Upper lobe of left lung (tissue), 6 donors: ENCODE measurements around the gene ARID1B. TPM values are rescaled to one million over a fixed set of nuclear protein-coding genes. Genes with fewer than 3 reads are reported as not detected.
A peak's percentile ranks its signal among the peaks of the same experiment; 100 is the strongest.

Source experiments
- ATAC-seq, 2 donors: fragments of 200-7000 bp; cut with Tn5 transposase; one replicate each; pipeline ENCODE4 v1.9.1; 2022; ENCODE audit warnings: mild to moderate bottlenecking in 2 of 2, moderate library complexity in 2 of 2; ENCODE audit not compliant: low FRiP score in 2 of 2
- DNase-seq, 2 donors: peaks; one replicate each; pipeline ENCODE4 v3.0.0-alpha.2; 2019 to 2020
- H3K27ac ChIP-seq, 4 donors: fragments of 200-600 bp; sonication (generic); one replicate each; pipeline ENCODE4 v1.5.1; 2016 to 2019
- H3K27me3 ChIP-seq, 4 donors: fragments of 200-600 bp; sonication (generic); one replicate each; pipeline ENCODE4 v1.5.1; 2017 to 2019
- H3K36me3 ChIP-seq, 4 donors: fragments of 200-600 bp; sonication (generic); one replicate each; pipeline ENCODE4 v1.5.1; 2016 to 2019
- H3K4me1 ChIP-seq, 4 donors: fragments of 200-600 bp; sonication (generic); one replicate each; pipeline ENCODE4 v1.5.1; 2018 to 2019
- H3K4me3 ChIP-seq, 4 donors: fragments of 200-600 bp; sonication (generic); one replicate each; pipeline ENCODE4 v1.5.1; 2017 to 2019; ENCODE audit warnings: mild to moderate bottlenecking in 2 of 4, moderate library complexity in 1 of 4
- H3K9me3 ChIP-seq, 4 donors: fragments of 200-600 bp; sonication (generic); one replicate each; pipeline ENCODE4 v1.5.1; 2018 to 2019
- CTCF ChIP-seq, 6 experiments: fragments of 450-650 bp in 4 of 6; fragments of 200-600 bp in 2 of 6; sonication (generic) in 2 of 6; IDR thresholded peaks; one replicate each; pipeline ENCODE4 v1.5.1; 2016 to 2019; ENCODE audit warnings: antibody characterized with exemption in 6 of 6
- EP300 ChIP-seq, 4 donors: sonication (generic); formaldehyde crosslinking; IDR thresholded peaks; one replicate each; pipeline ENCODE4 v1.5.1; 2017; ENCODE audit warnings: antibody characterized with exemption in 4 of 4, control low read depth in 2 of 4
- POLR2A ChIP-seq, 4 donors: fragments of 450-650 bp; IDR thresholded peaks; one replicate each; pipeline ENCODE4 v1.5.1; 2016 to 2017; ENCODE audit warnings: antibody characterized with exemption in 4 of 4, mild to moderate bottlenecking in 2 of 4
- POLR2AphosphoS5 ChIP-seq, 2 donors: sonication (generic); formaldehyde crosslinking; IDR thresholded peaks; one replicate each; pipeline ENCODE4 v1.5.1; 2017; ENCODE audit warnings: antibody characterized with exemption in 2 of 2
- WGBS, 2 donors: methylation state at CpG; one replicate each; pipeline ENCODE4 v1.1.5; 2017 to 2018; 5-methylcytosine and 5-hydroxymethylcytosine counted together
- total RNA-seq, 6 donors: library from RNA; depleted of rRNA in 4 of 6; stranded (reverse); fragments of >200 nt in 4 of 6; gene quantifications; one replicate each; pipeline versions ENCODE4 v1.1.0 to v1.2.1, GENCODE V29; 2016 to 2021
- donor health status: DM: no; HTN: no; CAD: no; lungs with moderate emphysema.
- donor health status: DM: no; HTN: yes; CAD: no; lungs with severe emphysema.

ARID1B gene
- total RNA-seq, 6 donors from 2014 or later: 66.4 to 168 (median 109) TPM

GRCh38 chr6:156773476-156773875, 3.7 kb upstream of the ARID1B start:
- ATAC-seq (no peak), DNase-seq (no peak)
- Histone ChIP-seq H3K27ac (no peak overlapping the region), H3K9me3 (no peaks in the 10 kb centered on the region), H3K4me3 (no peak overlapping the region), H3K36me3 (no peaks in the 10 kb centered on the region), H3K27me3 (no peaks in the 10 kb centered on the region), H3K4me1 (peaks cover 9 to 15% (median 11%) of the 10 kb centered on the region in 4 donors)
- WGBS, 2 donors: 75 to 77% methylated on average over 5 of the region's 5 CpGs
- no peak for TF ChIP-seq CTCF (IDR thresholded peaks at IDR 0.05)
- TF ChIP-seq POLR2AphosphoS5 (IDR thresholded peaks at IDR 0.05): no peak
- TF ChIP-seq EP300 (IDR thresholded peaks at IDR 0.05): no peak
- TF ChIP-seq POLR2A (IDR thresholded peaks at IDR 0.05): no peak

GRCh38 chr6:156773935-156774852, 3.0 kb upstream of the ARID1B start:
- no peaks in the 10 kb centered on the region for H3K27me3 ChIP-seq
- no peaks in the 10 kb centered on the region for H3K36me3 ChIP-seq
- no peak for TF ChIP-seq POLR2A (IDR thresholded peaks at IDR 0.05)
- no peak for TF ChIP-seq EP300 (IDR thresholded peaks at IDR 0.05)
- TF ChIP-seq POLR2AphosphoS5 (IDR thresholded peaks at IDR 0.05): no peak
- TF ChIP-seq CTCF (IDR thresholded peaks at IDR 0.05): no peak
- WGBS, 2 donors: 77 to 78% methylated on average over 15 of the region's 15 CpGs
- H3K9me3 ChIP-seq: no peaks in the 10 kb centered on the region
- peaks cover 9 to 15% (median 11%) of the 10 kb centered on the region in 4 donors for H3K4me1 ChIP-seq
- H3K27ac ChIP-seq: peak overlapping the region in 1 of 4 donors; percentile 15
- no peak for DNase-seq
- no peak overlapping the region for H3K4me3 ChIP-seq
- no peak for ATAC-seq

GRCh38 chr6:156774863-156775405, 2.2 kb upstream of the ARID1B start:
- DNase-seq: no peak

GRCh38 chr6:156775717-156776116, 1.5 kb upstream of the ARID1B start:
- WGBS, 2 donors: 67 to 72% methylated on average over 5 of the region's 5 CpGs
- DNase-seq (no peak), ATAC-seq (no peak)
- H3K4me3 ChIP-seq: no peak overlapping the region
- H3K4me1 ChIP-seq: peaks cover 13 to 22% (median 16%) of the 10 kb centered on the region in 4 donors
- no peaks in the 10 kb centered on the region for H3K36me3 ChIP-seq
- H3K9me3 ChIP-seq: no peaks in the 10 kb centered on the region
- TF ChIP-seq POLR2A (IDR thresholded peaks at IDR 0.05): no peak
- TF ChIP-seq EP300 (IDR thresholded peaks at IDR 0.05): no peak
- TF ChIP-seq POLR2AphosphoS5 (IDR thresholded peaks at IDR 0.05): no peak
- peak overlapping the region in 2 of 4 donors; percentile 96 to 97 for H3K27ac ChIP-seq
- no peaks in the 10 kb centered on the region for H3K27me3 ChIP-seq

More at GRCh38 chr6:156774863-156775405, 2.2 kb upstream of the ARID1B start:
- Histone ChIP-seq H3K27me3 (no peaks in the 10 kb centered on the region), H3K36me3 (no peaks in the 10 kb centered on the region), H3K4me1 (peaks cover 9 to 15% (median 11%) of the 10 kb centered on the region in 4 donors), H3K27ac (peak overlapping the region in 2 of 4 donors; percentile 15 to 21), H3K9me3 (no peaks in the 10 kb centered on the region), H3K4me3 (no peak overlapping the region)
- TF ChIP-seq POLR2AphosphoS5 (IDR thresholded peaks at IDR 0.05): no peak
- no peak for TF ChIP-seq EP300 (IDR thresholded peaks at IDR 0.05)
- no peak for TF ChIP-seq CTCF (IDR thresholded peaks at IDR 0.05)
- WGBS, 2 donors: 40 to 49% methylated on average over 5 of the region's 5 CpGs
- no peak for ATAC-seq

GRCh38 chr6:156776470-156776839, 723 bp upstream of the ARID1B start:
- TF ChIP-seq POLR2A (IDR thresholded peaks at IDR 0.05) (no peak), CTCF (IDR thresholded peaks at IDR 0.05) (no peak), EP300 (IDR thresholded peaks at IDR 0.05) (no peak), POLR2AphosphoS5 (IDR thresholded peaks at IDR 0.05) (no peak)
- no peak for DNase-seq
- no peaks in the 10 kb centered on the region for H3K9me3 ChIP-seq
- H3K27ac ChIP-seq: peak overlapping the region; percentile 96 to 100 (median 96)
- no peak for ATAC-seq
- H3K36me3 ChIP-seq: no peaks in the 10 kb centered on the region
- peak overlapping the region; percentile 28 to 90 (median 82) for H3K4me3 ChIP-seq
- WGBS, 2 donors: 3 to 4% methylated on average over 8 of the region's 8 CpGs
- peaks cover 20 to 29% (median 23%) of the 10 kb centered on the region in 4 donors for H3K4me1 ChIP-seq
- H3K27me3 ChIP-seq: no peaks in the 10 kb centered on the region
